GM12878 (cell line): ENCODE results near the gene PAQR5. TPM values are rescaled to one million over a fixed set of nuclear protein-coding genes. Genes with fewer than 3 reads are reported as not detected.

ENCODE experiments used
- ATAC-seq: fragments of 200-7000 bp; cut with Tn5 transposase; 3 replicates; pipeline ENCODE4 v1.9.1; 2020; ENCODE audit warnings: mild to moderate bottlenecking, moderate library complexity
- BruUV-seq: library from RNA; stranded (reverse); fragments of 400-500 nt; replicated peaks from 2 replicates; lab custom pipeline; 2021; lab: Mats Ljungman, UMichigan
- CTCF ChIA-PET: fragments of 300-600 bp; sonication (Branson Sonifier 250); formaldehyde crosslinking; extraction: SDS; loops from one replicate; lab custom pipeline; 2021; ENCODE audit warnings: inconsistent platforms; lab: Yijun Ruan, JAX
- POLR2A ChIA-PET: fragments of 350-600 bp; formaldehyde crosslinking; extraction: SDS; loops from one replicate; lab custom pipeline; 2021; ENCODE audit warnings: inconsistent platforms; lab: Charles Lee
- RAD21 ChIA-PET: fragments of 300-600 bp; sonication (Branson Sonifier 250); formaldehyde crosslinking; loops from one replicate; lab custom pipeline; 2023; ENCODE audit warnings: antibody characterized with exemption; ENCODE audit not compliant: unreplicated experiment; lab: Charles Lee
- SMC1A ChIA-PET: fragments of 300-600 bp; sonication (Branson Sonifier 250); formaldehyde crosslinking; loops from one replicate; lab custom pipeline; 2023; ENCODE audit not compliant: unreplicated experiment, uncharacterized antibody; lab: Charles Lee
- DNase-seq: peaks from one replicate; pipeline ENCODE4 v3.0.0-alpha.2; 2011; ENCODE audit warnings: low read depth, low spot score
- FAIRE-seq: peaks from 3 replicates; lab custom pipeline; 2011; peaks lifted over from hg19 to GRCh38; lab: Jason Lieb, UNC
- H2AFZ ChIP-seq: 2 replicates; pipeline ENCODE4 v1.6.0; 2011; ENCODE audit warnings: low read depth, low read length, control low read depth; ENCODE audit not compliant: control insufficient read depth
- H3K27ac ChIP-seq: 2 replicates; pipeline ENCODE4 v1.5.1; 2011; ENCODE audit warnings: control low read depth; ENCODE audit not compliant: control insufficient read depth, insufficient read depth
- H3K27me3 ChIP-seq, 2 experiments: replicated peaks in 1 of 2; 2 replicates each; pipeline versions ENCODE4 v1.6.0 to v1.6.1; 2011; ENCODE audit warnings: low read length in 1 of 2; ENCODE audit not compliant: control insufficient read depth in 2 of 2, insufficient read depth in 2 of 2
- H3K36me3 ChIP-seq, 2 experiments: 2 replicates each; pipeline ENCODE4 v1.5.1; 2011; ENCODE audit warnings: low read length in 1 of 2; ENCODE audit not compliant: control insufficient read depth in 2 of 2, insufficient read depth in 2 of 2
- H3K4me1 ChIP-seq: 2 replicates; pipeline ENCODE4 v1.6.1; 2011; ENCODE audit warnings: mild to moderate bottlenecking, low read length, moderate library complexity, mixed read lengths; ENCODE audit not compliant: control insufficient read depth, insufficient read depth
- H3K4me2 ChIP-seq: 2 replicates; pipeline ENCODE4 v1.6.0; 2011; ENCODE audit warnings: control low read depth; ENCODE audit not compliant: control insufficient read depth, insufficient read depth
- H3K4me3 ChIP-seq: fragments of 200-600 bp; sonication (generic); 2 replicates; pipeline ENCODE4 v1.5.1; 2016
- H3K79me2 ChIP-seq: 2 replicates; pipeline ENCODE4 v1.6.0; 2011; ENCODE audit warnings: low read length; ENCODE audit not compliant: control insufficient read depth, insufficient read depth
- H3K9ac ChIP-seq: 2 replicates; pipeline ENCODE4 v1.8.0; 2011; ENCODE audit warnings: low read length, control low read depth, mixed read lengths; ENCODE audit not compliant: control insufficient read depth, insufficient read depth
- H3K9me3 ChIP-seq: replicated peaks from 3 replicates; pipeline ENCODE4 v1.5.1; 2011; ENCODE audit warnings: mild to moderate bottlenecking, low read length; ENCODE audit not compliant: control insufficient read depth, insufficient read depth
- H4K20me1 ChIP-seq: 2 replicates; pipeline ENCODE4 v1.6.0; 2011; ENCODE audit not compliant: control insufficient read depth, insufficient read depth
- BHLHE40 ChIP-seq, 2 experiments: fragments of 450-650 bp in 1 of 2; IDR thresholded peaks; 2 replicates each; pipeline ENCODE4 v1.6.1; 2011 to 2017; ENCODE audit warnings: low read depth in 2 of 2, borderline replicate concordance in 1 of 2, improper control_type of control experiment in 1 of 2, low read length in 1 of 2, mild to moderate bottlenecking in 1 of 2
- HDGF ChIP-seq: fragments of 450-650 bp; IDR thresholded peaks from 2 replicates; pipeline ENCODE4 v1.6.1; 2016; ENCODE audit warnings: antibody characterized with exemption
- SIX5 ChIP-seq: IDR thresholded peaks from 2 replicates; pipeline ENCODE4 v1.6.1; 2011; ENCODE audit warnings: mild to moderate bottlenecking, low read depth, low read length, moderate library complexity; ENCODE audit not compliant: severe bottlenecking
- ZNF24 ChIP-seq: fragments of 450-650 bp; IDR thresholded peaks from 2 replicates; pipeline ENCODE4 v1.6.1; 2017; ENCODE audit warnings: antibody characterized with exemption, mild to moderate bottlenecking
- WGBS: methylation state at CpG from one replicate; pipeline ENCODE4 v1.1.6; 2016; ENCODE audit warnings: low lambda C conversion rate; ENCODE audit not compliant: insufficient replicate concordance, insufficient coverage; ENCODE audit errors: missing lambda C conversion rate; 5-methylcytosine and 5-hydroxymethylcytosine counted together
- in situ Hi-C: fragments of 300-500 bp; cut with MboI; formaldehyde crosslinking; loops from 9 replicates; pipeline ENCODE4 v1.14.3; 2018; ENCODE audit warnings: mixed read lengths
- intact Hi-C: fragments of 100-400 bp; cut with micrococcal nuclease; formaldehyde crosslinking; loops from one replicate; pipeline ENCODE4 v1.14.2; 2022; ENCODE audit not compliant: unreplicated experiment
- polyA plus RNA-seq, 11 experiments: library from polyadenylated mRNA; depleted of rRNA in 4 of 11; unstranded in 6 of 11; stranded (reverse) in 5 of 11; fragments of >200 nt; fragmentation: Nextera tagmentation in 4 of 11; fragmentation: Illumina TruSeq in 1 of 11; extraction: Ambion mirVana in 4 of 11; extraction: Trizol in 1 of 11; gene quantifications; 1 replicate in 1 of 11; 2 replicates in 10 of 11; pipeline versions ENCODE4 v1.2.1 to v1.2.3, GENCODE V29; 2011 to 2016; ENCODE audit warnings: inconsistent platforms in 2 of 11, missing spikeins in 2 of 11, low read depth in 1 of 11
- total RNA-seq, 4 experiments: library from RNA; depleted of rRNA in 3 of 4; stranded (reverse); fragments of >200 nt in 3 of 4; fragmentation: Illumina TruSeq in 1 of 4; extraction: Trizol in 1 of 4; gene quantifications; 2 replicates each; pipeline versions ENCODE4 v1.2.1 to v1.2.3, GENCODE V29; 2013 to 2021
- TF ChIP-seq, protein P1 (sequence below): IDR thresholded peaks from 2 replicates; pipeline ENCODE4 v1.6.1; 2011; ENCODE audit warnings: borderline replicate concordance, low read depth, mild to moderate bottlenecking, moderate library complexity, mixed read lengths, low read length; ENCODE audit not compliant: insufficient read depth; ENCODE audit errors: extremely low read length
- TF ChIP-seq, protein P2 (sequence below): fragments of 450-650 bp; IDR thresholded peaks from 2 replicates; pipeline ENCODE4 v1.6.1; 2014; ENCODE audit warnings: mild to moderate bottlenecking
- TF ChIP-seq, protein P3 (sequence below), 3 experiments: IDR thresholded peaks in 2 of 3; conservative IDR thresholded peaks in 1 of 3; 2 replicates each; pipeline ENCODE4 v1.5.1; 2011; ENCODE audit warnings: low read depth in 3 of 3, low read length in 3 of 3, mild to moderate bottlenecking in 3 of 3, control low read depth in 2 of 3, moderate library complexity in 2 of 3, inconsistent platforms in 1 of 3, mixed read lengths in 1 of 3; ENCODE audit not compliant: control insufficient read depth in 2 of 3, insufficient read depth in 1 of 3; ENCODE audit errors: extremely low read depth in 1 of 3

PAQR5 gene
- total and polyA plus RNA-seq, 10 of the 15 experiments (the other 5 are each of a cell fraction or from before 2014, with no cell fraction given) = 0.02 to 0.03 TPM; not detected in 8

DNA sequence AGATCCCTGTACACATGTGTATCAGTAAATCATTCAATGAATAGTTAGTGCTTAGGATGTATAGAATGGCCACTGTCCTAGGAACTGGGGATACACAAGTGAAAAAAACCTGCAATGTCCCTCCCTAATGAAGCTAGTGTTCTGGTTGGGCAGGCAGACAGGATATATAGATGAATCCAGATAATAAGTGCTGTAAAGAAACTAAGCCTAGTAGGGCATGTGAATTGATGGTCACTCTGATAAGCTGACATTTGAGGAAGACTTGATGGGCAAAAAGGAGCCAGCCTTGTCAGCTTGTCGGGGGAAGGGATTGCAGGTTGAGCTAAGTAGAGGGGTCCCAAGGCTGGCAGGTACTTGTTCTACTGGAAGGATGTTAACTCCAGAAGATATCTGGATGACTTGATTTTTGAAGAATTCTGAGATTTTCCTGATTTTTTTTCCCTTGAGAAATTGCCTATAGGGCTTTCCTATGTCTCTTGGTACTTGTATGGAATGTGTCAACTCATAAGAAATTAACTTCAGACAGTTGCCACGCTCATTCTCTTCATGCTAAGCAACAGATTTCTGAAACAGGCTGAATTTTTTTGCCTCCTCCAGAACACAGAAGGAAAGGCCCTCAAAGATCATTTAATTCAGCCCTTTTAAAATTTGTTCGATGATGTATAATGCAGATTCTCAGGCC is 109.1 kb downstream of the PAQR5 start:
- POLR2A ChIA-PET = interaction anchor here (0.6 kb wide), 2 partner anchors 31 to 35 kb away, joined by 3 to 4 read pairs; no protein-coding TSS in a partner anchor
- CTCF ChIA-PET = interaction anchor here (1.1 kb wide), 1 partner anchor 13 kb away, joined by 3 read pairs; no protein-coding TSS in a partner anchor
- Histone ChIP-seq H2AFZ (no peak overlapping the region), H3K4me3 (no peak overlapping the region), H3K27ac (no peak overlapping the region), H3K9me3 (no peaks in the 10 kb centered on the region), H3K27me3 (0 out of 4 replicates have a peak, but pooled peaks cover 0 to 2% of the 10 kb centered on the region in 2 experiments), H3K4me2 (no peak overlapping the region), H3K36me3 (no peaks in the 10 kb centered on the region), H4K20me1 (no peaks in the 10 kb centered on the region), H3K79me2 (no peaks in the 10 kb centered on the region), H3K4me1 (peaks cover 5% of the 10 kb centered on the region), H3K9ac (no peak overlapping the region)
- BruUV-seq = no TSS peak
- SMC1A ChIA-PET = interaction anchor here (0.7 kb wide), 1 partner anchor 293 kb away, joined by 3 read pairs; no protein-coding TSS in a partner anchor
- WGBS = 28% methylated on average over 3 of the region's 3 CpGs
- ATAC-seq (no peak), FAIRE-seq (no peak), DNase-seq (no peak)
- RAD21 ChIA-PET = no interaction called here
- intact Hi-C loops (no loop called here), in situ Hi-C loops (no loop called here)
- TF ChIP-seq, protein P1, sequence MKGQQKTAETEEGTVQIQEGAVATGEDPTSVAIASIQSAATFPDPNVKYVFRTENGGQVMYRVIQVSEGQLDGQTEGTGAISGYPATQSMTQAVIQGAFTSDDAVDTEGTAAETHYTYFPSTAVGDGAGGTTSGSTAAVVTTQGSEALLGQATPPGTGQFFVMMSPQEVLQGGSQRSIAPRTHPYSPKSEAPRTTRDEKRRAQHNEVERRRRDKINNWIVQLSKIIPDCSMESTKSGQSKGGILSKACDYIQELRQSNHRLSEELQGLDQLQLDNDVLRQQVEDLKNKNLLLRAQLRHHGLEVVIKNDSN = no peak
- TF ChIP-seq BHLHE40 (IDR thresholded peaks at IDR 0.05; ENCODE audit: borderline replicate concordance in 1 of 2, low read depth in 2 of 2, low read length in 1 of 2) (no peak), HDGF (no peak), SIX5 (no peak), ZNF24 (no peak)
- TF ChIP-seq, protein P2, sequence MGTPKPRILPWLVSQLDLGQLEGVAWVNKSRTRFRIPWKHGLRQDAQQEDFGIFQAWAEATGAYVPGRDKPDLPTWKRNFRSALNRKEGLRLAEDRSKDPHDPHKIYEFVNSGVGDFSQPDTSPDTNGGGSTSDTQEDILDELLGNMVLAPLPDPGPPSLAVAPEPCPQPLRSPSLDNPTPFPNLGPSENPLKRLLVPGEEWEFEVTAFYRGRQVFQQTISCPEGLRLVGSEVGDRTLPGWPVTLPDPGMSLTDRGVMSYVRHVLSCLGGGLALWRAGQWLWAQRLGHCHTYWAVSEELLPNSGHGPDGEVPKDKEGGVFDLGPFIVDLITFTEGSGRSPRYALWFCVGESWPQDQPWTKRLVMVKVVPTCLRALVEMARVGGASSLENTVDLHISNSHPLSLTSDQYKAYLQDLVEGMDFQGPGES = no peak
- TF ChIP-seq, protein P3, sequence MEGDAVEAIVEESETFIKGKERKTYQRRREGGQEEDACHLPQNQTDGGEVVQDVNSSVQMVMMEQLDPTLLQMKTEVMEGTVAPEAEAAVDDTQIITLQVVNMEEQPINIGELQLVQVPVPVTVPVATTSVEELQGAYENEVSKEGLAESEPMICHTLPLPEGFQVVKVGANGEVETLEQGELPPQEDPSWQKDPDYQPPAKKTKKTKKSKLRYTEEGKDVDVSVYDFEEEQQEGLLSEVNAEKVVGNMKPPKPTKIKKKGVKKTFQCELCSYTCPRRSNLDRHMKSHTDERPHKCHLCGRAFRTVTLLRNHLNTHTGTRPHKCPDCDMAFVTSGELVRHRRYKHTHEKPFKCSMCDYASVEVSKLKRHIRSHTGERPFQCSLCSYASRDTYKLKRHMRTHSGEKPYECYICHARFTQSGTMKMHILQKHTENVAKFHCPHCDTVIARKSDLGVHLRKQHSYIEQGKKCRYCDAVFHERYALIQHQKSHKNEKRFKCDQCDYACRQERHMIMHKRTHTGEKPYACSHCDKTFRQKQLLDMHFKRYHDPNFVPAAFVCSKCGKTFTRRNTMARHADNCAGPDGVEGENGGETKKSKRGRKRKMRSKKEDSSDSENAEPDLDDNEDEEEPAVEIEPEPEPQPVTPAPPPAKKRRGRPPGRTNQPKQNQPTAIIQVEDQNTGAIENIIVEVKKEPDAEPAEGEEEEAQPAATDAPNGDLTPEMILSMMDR (IDR thresholded peaks at IDR 0.05 in 2 of 3, conservative IDR thresholded peaks at IDR 0.05 in 1 of 3; ENCODE audit: control insufficient read depth in 2 of 3, extremely low read depth in 1 of 3, insufficient read depth in 1 of 3, low read depth in 3 of 3, low read length in 3 of 3) = no peak
- TF ChIP-seq, all 136 proteins: peak for 0
